Upper lobe of left lung (tissue), 6 donors: ENCODE measurements around the gene SLFN14. TPM values are rescaled to one million over a fixed set of nuclear protein-coding genes. Genes with fewer than 3 reads are reported as not detected.

Experiments
- ATAC-seq, 2 donors: fragments of 200-7000 bp; cut with Tn5 transposase; one replicate each; pipeline ENCODE4 v1.9.1; 2022; ENCODE audit warnings: mild to moderate bottlenecking in 2 of 2, moderate library complexity in 2 of 2; ENCODE audit not compliant: low FRiP score in 2 of 2
- DNase-seq, 2 donors: peaks; one replicate each; pipeline ENCODE4 v3.0.0-alpha.2; 2019 to 2020
- H3K27ac ChIP-seq, 4 donors: fragments of 200-600 bp; sonication (generic); one replicate each; pipeline ENCODE4 v1.5.1; 2016 to 2019
- H3K27me3 ChIP-seq, 4 donors: fragments of 200-600 bp; sonication (generic); one replicate each; pipeline ENCODE4 v1.5.1; 2017 to 2019
- H3K36me3 ChIP-seq, 4 donors: fragments of 200-600 bp; sonication (generic); one replicate each; pipeline ENCODE4 v1.5.1; 2016 to 2019
- H3K4me1 ChIP-seq, 4 donors: fragments of 200-600 bp; sonication (generic); one replicate each; pipeline ENCODE4 v1.5.1; 2018 to 2019
- H3K4me3 ChIP-seq, 4 donors: fragments of 200-600 bp; sonication (generic); one replicate each; pipeline ENCODE4 v1.5.1; 2017 to 2019; ENCODE audit warnings: mild to moderate bottlenecking in 2 of 4, moderate library complexity in 1 of 4
- H3K9me3 ChIP-seq, 4 donors: fragments of 200-600 bp; sonication (generic); one replicate each; pipeline ENCODE4 v1.5.1; 2018 to 2019
- CTCF ChIP-seq, 6 experiments: fragments of 450-650 bp in 4 of 6; fragments of 200-600 bp in 2 of 6; sonication (generic) in 2 of 6; IDR thresholded peaks; one replicate each; pipeline ENCODE4 v1.5.1; 2016 to 2019; ENCODE audit warnings: antibody characterized with exemption in 6 of 6
- EP300 ChIP-seq, 4 donors: sonication (generic); formaldehyde crosslinking; IDR thresholded peaks; one replicate each; pipeline ENCODE4 v1.5.1; 2017; ENCODE audit warnings: antibody characterized with exemption in 4 of 4, control low read depth in 2 of 4
- POLR2A ChIP-seq, 4 donors: fragments of 450-650 bp; IDR thresholded peaks; one replicate each; pipeline ENCODE4 v1.5.1; 2016 to 2017; ENCODE audit warnings: antibody characterized with exemption in 4 of 4, mild to moderate bottlenecking in 2 of 4
- POLR2AphosphoS5 ChIP-seq, 2 donors: sonication (generic); formaldehyde crosslinking; IDR thresholded peaks; one replicate each; pipeline ENCODE4 v1.5.1; 2017; ENCODE audit warnings: antibody characterized with exemption in 2 of 2
- WGBS, 2 donors: methylation state at CpG; one replicate each; pipeline ENCODE4 v1.1.5; 2017 to 2018; 5-methylcytosine and 5-hydroxymethylcytosine counted together
- total RNA-seq, 6 donors: library from RNA; depleted of rRNA in 4 of 6; stranded (reverse); fragments of >200 nt in 4 of 6; gene quantifications; one replicate each; pipeline versions ENCODE4 v1.1.0 to v1.2.1, GENCODE V29; 2016 to 2021
- donor health status: DM: no; HTN: no; CAD: no; lungs with moderate emphysema.
- donor health status: DM: no; HTN: yes; CAD: no; lungs with severe emphysema.

The SLFN14 gene
- total RNA-seq, 6 donors from 2014 or later, result 0.09 to 1.8 (median 0.30) TPM; not detected in 1

DNA sequence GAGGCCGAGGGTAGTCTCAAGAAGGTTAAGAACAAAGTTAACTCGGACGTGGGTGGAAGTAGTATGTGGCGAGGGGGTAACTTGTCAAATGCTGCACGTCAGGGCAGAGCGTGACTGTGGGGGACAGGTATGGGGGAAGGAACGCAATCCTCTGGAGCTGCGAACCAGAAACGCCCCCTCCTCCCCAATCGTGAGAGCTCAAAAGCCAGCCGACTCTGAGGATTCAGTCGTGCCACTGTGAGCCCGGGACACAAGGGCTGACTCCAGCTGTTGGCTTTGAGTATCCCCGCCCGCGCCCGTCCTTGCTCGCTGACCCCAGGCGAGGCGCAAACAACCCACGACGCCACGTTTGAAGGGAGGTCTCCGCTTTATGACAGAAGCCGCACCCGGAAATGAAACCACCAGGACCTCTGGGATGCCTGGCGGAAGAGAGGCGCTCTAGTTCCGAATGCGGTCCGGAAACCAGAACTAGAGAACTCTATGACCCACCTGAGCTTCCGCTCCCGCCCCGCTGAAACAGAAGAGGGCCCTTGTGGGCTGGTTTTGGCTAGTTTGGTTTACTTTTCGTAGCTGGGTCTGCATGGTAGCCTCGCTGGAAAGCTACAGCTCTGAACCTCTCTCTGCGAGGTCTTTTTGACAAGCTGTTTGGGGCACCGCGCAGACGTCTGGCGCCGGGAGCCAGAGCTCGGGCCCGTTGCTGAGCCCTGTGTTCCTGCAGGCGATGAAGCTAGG is 17.7 kb upstream of the SLFN14 start, which contains the start of gene PEX12:
TSS of gene PEX12 (minus strand) at position 375 of the 732 bp plus-strand sequence. CDS start 550 bp downstream, outside the sequence.
- ATAC-seq (peak; percentile 97 to 99), DNase-seq (peak; percentile 85 to 94)
- H3K4me1 ChIP-seq, result peaks cover 14 to 21% (median 18%) of the 10 kb centered on the region in 4 donors
- no peaks in the 10 kb centered on the region for H3K9me3 ChIP-seq
- 0% methylated on average over 18 to 45 of the region's 45 CpGs for WGBS, 2 donors
- peak within 1 kb of the TSS; percentile 84 to 96 (median 87) for H3K27ac ChIP-seq
- H3K4me3 ChIP-seq, result peak within 1 kb of the TSS; percentile 56 to 75 (median 66)
- peaks cover 0 to 20% (median 2%) of the 10 kb centered on the region in 4 donors for H3K36me3 ChIP-seq
- H3K27me3 ChIP-seq, result no peaks in the 10 kb centered on the region
- TF ChIP-seq EP300 (IDR thresholded peaks at IDR 0.05) (no peak), POLR2A (IDR thresholded peaks at IDR 0.05) (peak in 3 of 4 donors; percentile 75 to 85 (median 76)), POLR2AphosphoS5 (IDR thresholded peaks at IDR 0.05) (peak; percentile 90), CTCF (IDR thresholded peaks at IDR 0.05) (no peak)

- Histone ChIP-seq H3K4me3 (peak overlapping the region; percentile 56 to 75 (median 66)), H3K4me1 (peaks cover 14 to 21% (median 18%) of the 10 kb centered on the region in 4 donors), H3K27ac (peak overlapping the region; percentile 84 to 96 (median 87)), H3K9me3 (no peaks in the 10 kb centered on the region), H3K36me3 (peaks cover 0 to 20% (median 2%) of the 10 kb centered on the region in 4 donors), H3K27me3 (no peaks in the 10 kb centered on the region)
- WGBS, 2 donors, result 3 to 4% methylated on average over 8 of the region's 8 CpGs
- DNase-seq (no peak), ATAC-seq (peak; percentile 28 to 48)
- TF ChIP-seq CTCF (IDR thresholded peaks at IDR 0.05) (no peak), POLR2AphosphoS5 (IDR thresholded peaks at IDR 0.05) (no peak), EP300 (IDR thresholded peaks at IDR 0.05) (no peak), POLR2A (IDR thresholded peaks at IDR 0.05) (no peak)
These were observed 17.2 kb upstream of the SLFN14 start for GRCh38 chr17:35577830-35578196.

- Histone ChIP-seq H3K4me3 (no peak overlapping the region), H3K36me3 (peaks cover 0 to 20% (median 2%) of the 10 kb centered on the region in 4 donors), H3K4me1 (peaks cover 14 to 28% (median 21%) of the 10 kb centered on the region in 4 donors), H3K27me3 (no peaks in the 10 kb centered on the region), H3K27ac (no peak overlapping the region), H3K9me3 (no peaks in the 10 kb centered on the region)
- 90 to 93% methylated on average over 3 of the region's 3 CpGs for WGBS, 2 donors
- DNase-seq (no peak), ATAC-seq (no peak)
- no peak for TF ChIP-seq CTCF (IDR thresholded peaks at IDR 0.05)
- TF ChIP-seq EP300 (IDR thresholded peaks at IDR 0.05), result no peak
These were observed 15.1 kb upstream of the SLFN14 start for GRCh38 chr17:35575759-35576158.

GRCh38 chr17:35569405-35569804 is 8.8 kb upstream of the SLFN14 start:
- no peak overlapping the region for H3K27ac ChIP-seq
- no peak for DNase-seq
- no peaks in the 10 kb centered on the region for H3K27me3 ChIP-seq
- no peak overlapping the region for H3K4me3 ChIP-seq
- no peak for ATAC-seq
- WGBS, 2 donors, result 66 to 73% methylated on average over 2 of the region's 2 CpGs
- no peaks in the 10 kb centered on the region for H3K9me3 ChIP-seq
- TF ChIP-seq EP300 (IDR thresholded peaks at IDR 0.05) (no peak), POLR2AphosphoS5 (IDR thresholded peaks at IDR 0.05) (no peak), CTCF (IDR thresholded peaks at IDR 0.05) (no peak), POLR2A (IDR thresholded peaks at IDR 0.05) (no peak)
- H3K4me1 ChIP-seq, result peaks cover 17 to 33% (median 25%) of the 10 kb centered on the region in 4 donors
- peaks cover 0 to 6% (median 0%) of the 10 kb centered on the region in 4 donors for H3K36me3 ChIP-seq
